Activated naive CD4-positive, alpha-beta T cell treated with anti-CD3 and anti-CD28 coated beads, Interleukin-2, amount 50 U/mL, for 16 hours (primary cell): Measurements from ENCODE around the gene FNDC4.

ENCODE experiments used
- DNase-seq: peaks from one replicate; pipeline ENCODE4 v3.0.0-alpha.2; 2020

FNDC4 gene

DNA sequence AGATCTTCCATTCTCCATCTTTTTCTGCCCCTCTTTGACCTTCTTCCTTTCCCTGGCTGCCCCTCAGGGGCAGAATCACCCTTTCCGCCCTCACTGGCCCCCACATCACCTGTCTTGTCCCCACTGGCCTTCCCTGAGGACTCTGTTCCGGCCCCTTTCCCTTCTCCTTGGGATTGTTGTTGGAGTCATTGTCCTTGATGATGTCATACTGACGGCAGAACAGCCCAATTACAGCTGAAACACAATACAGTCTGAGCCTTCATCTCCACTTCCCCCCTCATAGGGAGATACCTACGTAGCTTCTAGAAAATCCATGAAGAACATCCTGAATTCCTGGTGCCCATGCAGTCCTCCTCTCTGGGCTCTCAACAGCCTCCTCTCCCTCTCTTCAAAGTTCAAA lies 2.4 kb downstream of the FNDC4 start:
- no peak for DNase-seq

DNA sequence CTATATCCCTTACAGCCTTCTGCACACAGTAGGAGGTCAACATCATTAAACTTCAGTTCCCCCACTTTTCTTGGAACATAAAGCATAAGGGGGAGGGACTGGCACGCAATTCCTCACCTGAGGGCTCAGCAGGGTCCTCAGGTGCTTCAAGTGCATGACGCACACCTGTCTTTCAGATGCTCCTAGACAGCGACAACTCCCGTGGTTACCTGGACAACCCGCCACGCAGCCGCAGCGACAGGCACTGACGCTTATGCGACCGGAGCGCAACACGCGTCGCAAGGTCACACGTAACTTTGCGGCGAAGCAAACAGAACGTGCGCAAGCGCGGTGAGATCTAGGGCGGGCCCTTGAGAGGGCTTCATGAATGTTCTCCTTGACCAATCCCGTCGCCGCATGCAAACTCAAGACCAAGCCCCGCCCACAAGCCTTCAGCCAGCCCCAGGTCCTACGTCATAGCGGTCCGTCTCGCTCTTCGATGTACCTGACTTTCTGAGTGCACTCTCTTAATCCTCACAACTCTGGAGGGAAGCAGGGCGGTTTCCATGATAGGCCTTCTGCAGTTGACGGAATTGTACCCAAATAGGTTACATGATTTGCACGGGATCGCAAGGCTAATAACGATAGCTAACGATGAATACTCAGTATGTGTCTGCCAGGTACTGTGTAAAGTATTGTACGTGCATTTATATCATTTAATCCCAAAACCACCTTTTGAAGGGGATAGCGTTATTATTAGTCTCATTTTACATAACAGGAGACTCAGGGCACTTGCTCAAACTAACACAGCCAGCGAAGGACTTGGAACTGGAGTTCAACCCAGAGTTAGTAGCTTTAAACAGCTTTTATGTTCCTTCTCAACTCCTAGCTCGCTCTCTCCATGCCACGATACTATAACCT lies 5.3 kb downstream of the FNDC4 start, which contains the start of gene IFT172:
Gene IFT172, minus strand, starts transcription at position 246 of the 900 bp plus-strand sequence. Its CDS starts 90 bp downstream, at position 156.
- peak; percentile 99 for DNase-seq

DNA sequence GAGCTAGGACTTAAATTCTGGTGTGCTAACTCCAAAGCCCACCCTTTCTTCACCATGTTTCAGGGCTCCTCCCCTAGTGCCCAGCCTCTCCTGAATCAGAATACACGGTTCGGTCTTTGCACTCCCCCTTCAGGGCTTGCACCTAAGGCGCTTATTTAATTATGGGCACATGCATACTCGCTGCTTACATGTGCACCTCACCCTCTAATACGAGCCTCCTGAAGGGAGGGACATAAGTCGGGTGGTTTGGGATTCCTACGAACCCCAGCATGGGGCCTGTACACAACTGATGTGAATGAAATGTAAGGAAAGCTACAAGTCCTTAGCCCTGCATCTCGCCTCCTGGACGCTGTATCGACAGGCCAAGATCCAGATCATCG lies 5.9 kb downstream of the FNDC4 start:
- no peak for DNase-seq

DNA sequence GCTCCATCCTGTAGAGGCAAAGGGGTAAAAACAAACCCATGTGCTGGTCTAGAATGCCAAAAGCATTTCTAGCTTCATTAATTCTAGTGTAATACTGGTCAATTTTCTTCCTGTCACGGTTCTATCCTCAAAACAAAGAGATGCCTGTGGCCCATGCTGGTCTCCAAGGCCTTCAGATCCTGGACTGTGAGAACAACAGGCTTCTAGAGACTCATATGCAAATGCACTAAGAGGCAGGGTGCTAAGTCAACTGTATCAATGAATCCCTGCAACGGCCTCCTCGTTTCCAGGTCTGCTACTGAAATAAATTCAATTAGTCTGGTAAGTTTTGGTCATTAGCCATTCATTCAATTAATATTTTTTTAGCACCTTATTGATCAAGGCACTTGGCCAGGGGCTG lies 9.5 kb downstream of the FNDC4 start:
- no peak for DNase-seq

DNA sequence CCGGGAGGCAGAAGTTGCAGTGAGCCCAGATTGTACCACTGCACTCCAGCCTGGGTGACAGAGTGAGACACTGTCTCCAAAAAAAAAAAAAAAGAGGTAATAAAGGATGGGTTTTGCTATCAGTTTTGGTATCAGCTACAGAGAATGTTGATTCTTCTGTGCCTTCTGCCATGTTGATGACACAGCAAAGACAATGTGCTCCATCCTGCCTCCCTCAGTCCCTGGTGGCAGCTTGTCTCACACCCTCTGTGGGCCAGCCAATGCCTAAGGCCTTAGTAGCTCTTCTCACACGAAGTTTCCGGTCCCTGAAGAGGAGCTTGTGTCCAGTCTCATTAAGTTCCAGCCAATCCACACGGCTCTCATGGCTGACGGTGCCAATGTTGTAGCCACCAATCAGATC lies 23.0 kb downstream of the FNDC4 start:
- no peak for DNase-seq

DNA sequence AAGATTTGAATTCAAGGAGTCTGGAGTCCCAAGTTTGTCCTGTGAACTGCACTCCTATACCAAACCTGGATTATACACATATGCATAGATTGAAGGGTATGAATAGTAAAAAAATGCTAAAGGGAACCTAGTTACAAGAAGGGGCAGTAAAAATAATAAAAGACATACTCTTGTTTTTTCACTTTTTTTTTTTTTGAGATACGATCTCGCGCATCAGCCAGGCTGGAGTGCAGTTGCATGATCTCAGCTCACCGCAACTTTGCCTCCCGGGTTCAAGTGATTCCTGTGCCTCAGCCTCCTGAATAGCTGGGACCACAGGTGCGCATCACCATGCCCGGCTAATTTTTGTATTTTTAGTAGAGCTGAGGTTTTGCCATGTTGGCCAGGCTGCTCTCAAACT lies 30.6 kb downstream of the FNDC4 start:
- DNase-seq, result no peak

DNA sequence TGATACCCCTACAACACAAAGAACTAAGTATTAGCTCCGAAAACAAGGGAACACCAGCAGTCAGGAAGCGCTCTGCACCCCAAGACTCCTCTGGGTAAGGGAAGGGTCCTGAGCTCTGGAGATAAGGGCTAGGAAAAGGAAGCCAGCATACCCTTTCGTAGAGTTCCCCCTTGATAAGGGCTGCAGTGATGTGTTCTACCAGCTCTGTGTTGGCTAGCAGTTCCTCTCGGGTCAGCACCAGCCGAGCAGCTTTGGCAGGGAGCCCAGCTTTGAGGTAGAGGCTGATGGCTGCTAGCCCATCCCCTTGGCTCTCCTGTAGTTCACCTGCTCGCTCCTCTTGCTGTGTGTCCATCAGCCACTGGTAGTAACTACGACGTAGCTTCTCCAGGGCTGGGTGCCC lies 33.9 kb downstream of the FNDC4 start:
- DNase-seq, result no peak

DNA sequence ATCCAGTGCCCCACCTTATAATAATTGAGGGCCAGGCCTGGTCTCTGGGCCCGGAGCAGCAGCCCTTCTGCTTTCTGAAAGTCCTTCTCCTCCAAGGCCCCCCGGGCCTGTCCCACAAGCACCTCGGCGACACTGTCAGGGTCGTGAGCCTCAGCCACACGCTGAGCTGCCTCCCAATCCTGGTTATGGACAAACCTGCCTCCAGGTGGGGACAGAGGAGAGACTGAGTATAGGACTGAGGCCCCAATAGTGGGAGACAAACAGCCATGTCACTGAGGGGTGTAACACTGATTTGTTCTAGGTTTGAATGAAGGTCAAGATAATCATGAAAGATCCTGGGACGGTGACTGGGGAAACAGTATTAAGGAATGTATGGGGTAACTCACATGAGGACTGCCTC lies 41.0 kb downstream of the FNDC4 start:
- DNase-seq, result no peak

DNA sequence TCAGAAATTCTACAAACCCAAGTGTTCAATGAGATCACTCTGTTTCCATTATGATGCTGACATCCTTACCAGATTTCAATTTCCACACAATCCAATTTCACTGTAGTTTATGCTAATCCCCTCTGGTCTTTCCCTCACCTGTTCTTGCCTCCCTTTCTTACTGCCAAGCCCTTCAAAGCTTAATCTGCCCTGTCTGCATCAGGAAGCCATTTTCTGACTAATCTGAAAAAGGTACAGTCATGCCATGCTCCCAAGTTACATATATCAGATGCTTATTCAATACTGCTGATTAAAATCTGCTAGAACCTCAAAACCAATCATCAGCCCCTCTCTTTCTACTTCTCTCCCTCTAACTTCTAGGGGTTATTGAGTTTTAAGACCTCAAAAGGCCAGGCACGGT lies 43.9 kb downstream of the FNDC4 start:
- DNase-seq, result no peak

DNA sequence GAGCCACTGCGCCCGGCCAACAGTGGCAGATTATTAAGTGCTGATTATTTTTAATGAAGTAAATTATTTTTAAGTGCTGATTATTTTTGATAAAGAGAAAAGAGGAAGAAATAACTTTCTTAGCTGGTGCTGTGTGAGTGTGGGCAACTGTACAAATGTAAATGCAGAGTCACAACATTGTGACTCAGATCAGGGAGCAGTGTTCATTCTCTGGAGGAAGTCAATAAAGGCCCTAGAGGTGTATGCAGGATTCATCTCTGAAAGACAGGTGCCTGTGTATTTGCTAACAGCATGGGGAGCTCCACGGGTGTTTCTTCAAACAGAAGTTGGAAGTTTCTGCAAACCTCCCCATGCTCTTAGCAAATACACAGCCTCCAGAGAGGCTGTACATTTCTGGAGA lies 46.6 kb downstream of the FNDC4 start:
- no peak for DNase-seq

DNA sequence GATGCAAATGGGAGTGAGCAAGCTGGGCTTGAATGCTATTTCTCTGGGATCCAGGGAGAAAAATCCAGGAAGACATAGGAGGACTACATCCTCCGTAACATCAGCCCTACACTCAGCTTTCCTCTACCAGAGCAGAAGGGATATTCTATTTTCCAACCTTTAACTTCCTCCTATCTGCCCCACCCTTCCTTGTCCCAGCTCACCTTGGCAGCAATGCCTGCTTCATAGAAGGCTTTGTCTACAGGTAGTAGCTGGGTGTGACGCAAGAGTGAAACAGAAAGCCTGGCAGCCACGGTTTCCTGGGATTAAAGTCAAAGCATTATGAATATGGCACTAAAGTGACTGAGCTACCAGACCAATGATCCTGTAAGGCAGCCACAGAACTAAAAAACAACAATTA lies 48.9 kb downstream of the FNDC4 start:
- DNase-seq, result no peak

DNA sequence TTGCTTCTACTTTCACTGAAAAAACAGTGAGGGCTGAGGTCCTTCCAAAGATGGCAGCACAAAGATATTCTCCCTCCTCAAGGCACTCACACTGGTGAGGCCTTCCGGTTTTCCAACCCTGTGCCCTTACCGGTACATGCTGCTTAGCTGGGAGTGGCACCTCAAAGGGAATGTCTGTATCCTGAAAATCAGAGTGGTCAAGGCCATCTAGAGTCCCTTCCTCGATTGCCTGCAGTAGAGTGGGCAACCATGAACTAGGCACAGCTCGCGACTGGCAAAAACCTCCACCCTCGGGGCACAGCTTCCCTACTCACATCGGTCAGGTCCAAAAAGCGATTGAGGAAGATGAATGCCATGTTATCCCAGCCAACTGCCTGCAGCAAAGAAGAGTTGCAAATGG lies 49.4 kb downstream of the FNDC4 start:
- DNase-seq, result no peak

DNA sequence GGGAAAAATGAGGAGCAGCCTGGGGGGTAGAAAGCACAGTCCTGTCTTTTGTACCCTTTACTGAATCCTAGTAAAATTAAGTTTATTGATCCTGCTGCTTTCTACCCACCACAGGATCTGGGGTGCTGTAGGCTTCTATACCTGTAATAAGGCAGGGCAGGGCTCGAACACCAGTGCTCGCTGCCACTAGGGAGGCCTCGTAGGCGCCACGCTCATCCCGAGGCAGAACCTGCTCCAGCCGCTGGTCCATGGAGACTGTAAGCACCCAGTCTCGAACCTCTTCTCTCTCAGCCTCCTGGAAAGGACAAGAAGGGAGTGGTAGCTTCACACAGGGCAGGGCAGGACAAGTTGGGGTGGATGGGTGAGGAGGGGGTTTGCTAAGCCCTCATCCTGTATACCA lies 49.8 kb downstream of the FNDC4 start:
- no peak for DNase-seq

DNA sequence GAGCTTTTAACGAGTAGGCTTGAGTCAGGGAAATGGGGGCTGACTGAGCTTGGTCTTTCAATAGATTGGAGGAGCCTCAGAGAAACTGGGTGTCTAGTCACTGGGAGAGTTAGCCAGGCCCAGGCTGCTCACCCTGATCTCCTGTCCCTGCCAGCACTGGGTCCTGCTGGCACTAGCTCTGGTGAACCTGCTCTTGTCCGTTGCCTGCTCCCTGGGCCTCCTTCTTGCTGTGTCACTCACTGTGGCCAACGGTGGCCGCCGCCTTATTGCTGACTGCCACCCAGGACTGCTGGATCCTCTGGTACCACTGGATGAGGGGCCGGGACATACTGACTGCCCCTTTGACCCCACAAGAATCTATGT lies 52.1 kb downstream of the FNDC4 start:
- DNase-seq, result no peak

DNA sequence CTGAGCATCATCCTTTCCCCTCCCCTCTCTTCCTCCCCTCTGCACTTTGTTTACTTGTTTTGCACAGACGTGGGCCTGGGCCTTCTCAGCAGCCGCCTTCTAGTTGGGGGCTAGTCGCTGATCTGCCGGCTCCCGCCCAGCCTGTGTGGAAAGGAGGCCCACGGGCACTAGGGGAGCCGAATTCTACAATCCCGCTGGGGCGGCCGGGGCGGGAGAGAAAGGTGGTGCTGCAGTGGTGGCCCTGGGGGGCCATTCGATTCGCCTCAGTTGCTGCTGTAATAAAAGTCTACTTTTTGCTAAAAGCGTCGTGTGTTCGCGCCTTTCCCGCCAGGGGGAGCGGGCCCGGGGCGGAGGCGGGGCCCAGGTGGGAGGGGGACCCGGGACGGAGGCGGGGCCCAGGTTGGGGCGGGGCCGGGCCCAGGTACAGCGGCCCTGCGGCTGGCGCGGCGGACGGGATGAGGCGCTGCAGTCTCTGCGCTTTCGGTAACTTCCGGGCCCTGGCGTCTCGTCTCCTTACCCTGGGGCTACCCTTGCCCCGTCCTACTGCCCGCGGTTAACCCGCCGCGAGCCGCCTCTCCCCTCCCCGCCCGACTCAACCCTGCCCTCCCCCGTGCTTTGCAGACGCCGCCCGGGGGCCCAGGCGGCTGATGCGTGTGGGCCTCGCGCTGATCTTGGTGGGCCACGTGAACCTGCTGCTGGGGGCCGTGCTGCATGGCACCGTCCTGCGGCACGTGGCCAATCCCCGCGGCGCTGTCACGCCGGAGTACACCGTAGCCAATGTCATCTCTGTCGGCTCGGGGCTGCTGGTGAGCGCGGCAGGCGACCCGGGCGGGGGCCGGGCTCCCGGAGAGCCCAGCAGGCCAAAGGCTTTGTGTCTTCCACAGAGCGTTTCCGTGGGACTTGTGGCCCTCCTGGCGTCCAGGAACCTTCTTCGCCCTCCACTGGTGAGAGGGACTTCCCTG lies 52.8 kb downstream of the FNDC4 start, which contains the start of gene KRTCAP3:
Gene KRTCAP3, plus strand, starts transcription at position 424 of the 962 bp plus-strand sequence. Its CDS starts 32 bp downstream, at position 456.
- peak; percentile 61 for DNase-seq
